HepG2 (cell line): Measurements from ENCODE around the gene TENM3. TPM values are rescaled to one million over a fixed set of nuclear protein-coding genes. Genes with fewer than 3 reads are reported as not detected.

Experiments
- ATAC-seq: fragments of 200-7000 bp; cut with Tn5 transposase; 3 replicates; pipeline ENCODE4 v1.9.1; 2020; ENCODE audit warnings: mild to moderate bottlenecking, moderate library complexity
- BruUV-seq: library from RNA; stranded (reverse); fragments of 400-500 nt; replicated peaks from 2 replicates; lab custom pipeline; 2021; lab: Mats Ljungman, UMichigan
- CTCF ChIA-PET: fragments of 300-600 bp; formaldehyde crosslinking; extraction: SDS; loops from one replicate; lab custom pipeline; 2021; ENCODE audit warnings: low total read pairs, inconsistent platforms, low intra/inter-chr PET ratio; lab: Yijun Ruan, JAX
- POLR2A ChIA-PET: fragments of 350-600 bp; sonication (Branson Sonifier 250); formaldehyde crosslinking; loops from one replicate; lab custom pipeline; 2020; ENCODE audit warnings: antibody characterized with exemption, inconsistent platforms; lab: Yijun Ruan, JAX
- DNase-seq: peaks from one replicate; pipeline ENCODE4 v3.0.0-alpha.2; 2015; ENCODE audit warnings: low spot score
- FAIRE-seq: peaks from 3 replicates; lab custom pipeline; 2011; peaks lifted over from hg19 to GRCh38; lab: Jason Lieb, UNC
- H2AFZ ChIP-seq: one replicate; pipeline ENCODE4 v1.6.1; 2011; ENCODE audit warnings: low read length, inconsistent platforms
- H3K27ac ChIP-seq: fragments of 300-600 bp; 3 replicates; pipeline ENCODE4 v1.8.0; 2011; ENCODE audit warnings: mixed run types, mild to moderate bottlenecking, mixed read lengths, low read length, inconsistent platforms; ENCODE audit not compliant: insufficient read depth; ENCODE audit errors: extremely low read length
- H3K27me3 ChIP-seq, 2 experiments: fragments of 200-600 bp in 1 of 2; 2 replicates in 1 of 2; 3 replicates in 1 of 2; pipeline versions ENCODE4 v1.6.0 to v1.8.0; 2011; ENCODE audit warnings: low read length in 2 of 2, mild to moderate bottlenecking in 2 of 2, moderate library complexity in 2 of 2, inconsistent platforms in 1 of 2; ENCODE audit not compliant: insufficient read depth in 2 of 2, control insufficient read depth in 1 of 2
- H3K36me3 ChIP-seq, 2 experiments: fragments of 200-600 bp in 1 of 2; replicated peaks in 1 of 2; 2 replicates in 1 of 2; 3 replicates in 1 of 2; pipeline versions ENCODE4 v1.5.1 to v1.8.0; 2011; ENCODE audit warnings: low read length in 2 of 2, inconsistent platforms in 1 of 2; ENCODE audit not compliant: insufficient read depth in 2 of 2, control insufficient read depth in 1 of 2
- H3K4me1 ChIP-seq: 2 replicates; pipeline ENCODE4 v1.5.1; 2012; ENCODE audit warnings: low read length, inconsistent platforms; ENCODE audit not compliant: insufficient read depth
- H3K4me2 ChIP-seq: 2 replicates; pipeline ENCODE4 v1.6.0; 2011; ENCODE audit warnings: low read depth, low read length, inconsistent platforms
- H3K4me3 ChIP-seq, 3 experiments: fragments of 200-600 bp in 1 of 3; sonication (generic), shearing (Covaris generic) in 1 of 3; replicated peaks in 1 of 3; 2 replicates each; pipeline ENCODE4 v1.5.1; 2011 to 2016; ENCODE audit warnings: low read length in 3 of 3, inconsistent platforms in 2 of 3, low read depth in 2 of 3, mild to moderate bottlenecking in 2 of 3, control low read depth in 1 of 3, mixed read lengths in 1 of 3; ENCODE audit not compliant: insufficient read depth in 1 of 3
- H3K79me2 ChIP-seq: one replicate; pipeline ENCODE4 v1.6.1; 2011; ENCODE audit warnings: low read length, inconsistent platforms; ENCODE audit not compliant: insufficient read depth
- H3K9ac ChIP-seq: 2 replicates; pipeline ENCODE4 v1.6.0; 2011; ENCODE audit warnings: mild to moderate bottlenecking, low read depth, low read length, inconsistent platforms; ENCODE audit not compliant: insufficient read depth
- H3K9me3 ChIP-seq: 2 replicates; pipeline ENCODE4 v1.5.1; 2012; ENCODE audit warnings: mild to moderate bottlenecking, low read length
- H4K20me1 ChIP-seq: 2 replicates; pipeline ENCODE4 v1.6.0; 2011; ENCODE audit warnings: inconsistent platforms, mild to moderate bottlenecking, low read length, moderate library complexity; ENCODE audit not compliant: insufficient read depth
- HOXA3 ChIP-seq: sonication (generic); formaldehyde crosslinking; IDR thresholded peaks from 2 replicates; pipeline ENCODE4 v1.5.0; 2020; ENCODE audit warnings: missing genetic modification reagents
- MAFF ChIP-seq: IDR thresholded peaks from 2 replicates; pipeline ENCODE4 v1.6.1; 2011; ENCODE audit warnings: low read depth, low read length, improper control_type of control experiment
- MAFK ChIP-seq, 2 experiments: IDR thresholded peaks in 1 of 2; conservative IDR thresholded peaks in 1 of 2; 2 replicates each; pipeline ENCODE4 v1.6.1; 2011; ENCODE audit warnings: improper control_type of control experiment in 2 of 2, low read length in 2 of 2
- NFE2L2 ChIP-seq: fragments of 150-350 bp; IDR thresholded peaks from 2 replicates; pipeline ENCODE4 v1.6.1; 2014; ENCODE audit warnings: low read length
- SKI ChIP-seq: fragments of 450-650 bp; IDR thresholded peaks from one replicate; pipeline ENCODE4 v1.6.1; 2018; ENCODE audit warnings: mild to moderate bottlenecking; ENCODE audit not compliant: partially characterized antibody
- ZBTB42 ChIP-seq: sonication (generic); formaldehyde crosslinking; IDR thresholded peaks from 2 replicates; pipeline ENCODE4 v1.5.0; 2020; ENCODE audit warnings: mild to moderate bottlenecking, missing genetic modification reagents
- ZNF383 ChIP-seq: sonication (generic); formaldehyde crosslinking; IDR thresholded peaks from 2 replicates; pipeline ENCODE4 v1.4.0; 2020; ENCODE audit warnings: missing genetic modification reagents, mild to moderate bottlenecking, borderline replicate concordance
- WGBS: methylation state at CpG from one replicate; pipeline ENCODE4 v1.1.6; 2017; ENCODE audit warnings: low lambda C conversion rate; 5-methylcytosine and 5-hydroxymethylcytosine counted together
- in situ Hi-C: cut with HindIII; loops from 2 replicates; pipeline ENCODE4 v1.10.0; 2017; ENCODE audit warnings: low pct_unique_long_range_greater_than_20kb; ENCODE audit not compliant: extremely low pct_ligation_motif_present
- intact Hi-C: fragments of 100-400 bp; cut with micrococcal nuclease; formaldehyde crosslinking; loops from one replicate; pipeline ENCODE4 v1.10.0; 2022; ENCODE audit not compliant: unreplicated experiment
- polyA plus RNA-seq, 8 experiments: library from polyadenylated mRNA; depleted of rRNA in 3 of 8; stranded (reverse) in 7 of 8; unstranded in 1 of 8; fragments of >200 nt; fragmentation: Illumina TruSeq in 4 of 8; extraction: Trizol in 4 of 8; gene quantifications; 2 replicates each; pipeline versions ENCODE4 v1.2.1 to v1.2.3, GENCODE V29; 2011 to 2016; ENCODE audit warnings: low read depth in 4 of 8, missing spikeins in 1 of 8, mixed read lengths in 1 of 8; ENCODE audit not compliant: insufficient read depth in 1 of 8
- total RNA-seq, 5 experiments: library from RNA; depleted of rRNA; stranded (reverse); fragments of >200 nt; fragmentation: Illumina TruSeq; extraction: Trizol; gene quantifications; 2 replicates each; pipeline ENCODE4 v1.2.3, GENCODE V29; 2016; ENCODE audit warnings: low read depth in 1 of 5
- TF ChIP-seq, protein P1 (sequence below): sonication (generic); formaldehyde crosslinking; IDR thresholded peaks from 2 replicates; pipeline ENCODE4 v1.4.0; 2020; ENCODE audit warnings: missing genetic modification reagents, borderline replicate concordance
- TF ChIP-seq, protein P2 (sequence below): sonication (generic); formaldehyde crosslinking; IDR thresholded peaks from 2 replicates; pipeline ENCODE4 v1.4.0; 2020; ENCODE audit warnings: mild to moderate bottlenecking, low read depth, missing genetic modification reagents
- TF ChIP-seq, protein P3 (sequence below): sonication (generic); formaldehyde crosslinking; IDR thresholded peaks from 2 replicates; pipeline ENCODE4 v1.5.0; 2020; ENCODE audit warnings: missing genetic modification reagents

The TENM3 gene
- total and polyA plus RNA-seq, 2 of the 13 experiments (the other 11 are each of a cell fraction or from before 2014, with no cell fraction given), result 0.04 TPM; not detected in 1

DNA sequence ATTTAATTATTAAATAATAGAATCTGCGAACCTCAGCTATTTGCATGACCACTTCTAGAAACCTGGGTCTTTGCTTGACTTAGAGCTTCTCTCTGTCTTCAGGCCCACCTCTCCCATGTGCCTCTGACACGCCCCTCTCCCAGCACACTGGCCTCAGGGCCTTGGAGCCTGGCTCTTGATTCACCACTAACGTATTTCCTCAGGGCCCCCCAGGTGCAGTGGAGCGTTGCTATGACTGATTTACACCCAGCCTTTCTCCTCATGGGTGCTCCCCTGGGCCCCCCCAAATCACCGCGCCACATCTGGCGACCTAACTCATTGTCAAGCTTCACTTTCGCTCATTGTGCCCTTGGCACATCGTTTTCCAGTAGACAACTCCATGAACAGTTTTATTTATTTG, 37.9 kb upstream of the TENM3 start:
- H3K9ac ChIP-seq, result no peak overlapping the region
- no peak overlapping the region for H3K27ac ChIP-seq
- POLR2A ChIA-PET, result no interaction called here
- DNase-seq (no peak), ATAC-seq (no peak), FAIRE-seq (no peak)
- peak; percentile 8; the same call in 1 of the 2 replicates for TF ChIP-seq MAFF
- TF ChIP-seq MAFK (conservative IDR thresholded peaks at IDR 0.05 in 1 of 2, IDR thresholded peaks at IDR 0.05 in 1 of 2; ENCODE audit: low read length in 2 of 2), result peak in 1 of 2 experiments; percentile 19; a peak in 2 of 4 replicates
- TF ChIP-seq ZBTB42 (CRISPR knock-in tag), result no peak
- in situ Hi-C loops (no loop called here), intact Hi-C loops (no loop called here)
- no peaks in the 10 kb centered on the region for H3K79me2 ChIP-seq
- H4K20me1 ChIP-seq, result no peaks in the 10 kb centered on the region
- H3K4me3 ChIP-seq, result no peak overlapping the region
- no peak overlapping the region for H2AFZ ChIP-seq
- no peaks in the 10 kb centered on the region for H3K9me3 ChIP-seq
- 0 out of 5 replicates have a peak, but pooled peaks cover 0 to 2% of the 10 kb centered on the region in 2 experiments for H3K27me3 ChIP-seq
- no peak overlapping the region for H3K4me2 ChIP-seq
- no TSS peak for BruUV-seq
- H3K4me1 ChIP-seq, result no peaks in the 10 kb centered on the region
- H3K36me3 ChIP-seq, result no peaks in the 10 kb centered on the region
- WGBS, result 20% methylated on average over 9 of the region's 9 CpGs
- CTCF ChIA-PET, result no interaction called here

DNA sequence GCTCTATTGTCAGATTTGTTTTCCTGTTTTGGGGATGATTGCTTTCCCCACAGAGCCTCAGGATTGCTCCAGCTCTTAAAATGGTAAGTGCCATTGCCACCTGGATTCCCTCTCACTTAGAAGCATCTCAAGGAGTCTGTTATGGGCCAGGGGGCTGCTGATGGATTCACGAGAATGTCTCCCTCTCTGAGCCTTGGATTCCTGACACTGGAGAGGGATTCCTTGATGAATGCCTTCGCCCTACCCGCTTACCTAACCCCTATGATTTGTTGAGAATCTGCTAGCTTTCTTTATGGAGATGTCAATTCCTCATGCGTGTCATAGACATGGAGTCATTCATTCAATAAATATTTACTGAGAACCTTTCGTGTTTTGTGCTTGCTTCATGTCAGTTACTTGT, 36.9 kb upstream of the TENM3 start:
- ChIA-PET POLR2A (no interaction called here), CTCF (no interaction called here)
- Histone ChIP-seq H3K9me3 (no peaks in the 10 kb centered on the region), H3K36me3 (no peaks in the 10 kb centered on the region), H4K20me1 (no peaks in the 10 kb centered on the region), H3K4me2 (no peak overlapping the region), H3K27ac (no peak overlapping the region), H2AFZ (no peak overlapping the region), H3K79me2 (no peaks in the 10 kb centered on the region), H3K4me3 (no peak overlapping the region), H3K9ac (no peak overlapping the region), H3K4me1 (no peaks in the 10 kb centered on the region), H3K27me3 (0 out of 5 replicates have a peak, but pooled peaks cover 0 to 1% of the 10 kb centered on the region in 2 experiments)
- DNase-seq (no peak), ATAC-seq (no peak), FAIRE-seq (no peak)
- intact Hi-C loops (no loop called here), in situ Hi-C loops (no loop called here)
- WGBS, result 31% methylated on average over 2 of the region's 5 CpGs
- BruUV-seq, result no TSS peak
- TF ChIP-seq HOXA3 (CRISPR knock-in tag) (no peak), SKI (no peak), NFE2L2 (no peak), ZNF383 (no peak)
- TF ChIP-seq, protein P1, sequence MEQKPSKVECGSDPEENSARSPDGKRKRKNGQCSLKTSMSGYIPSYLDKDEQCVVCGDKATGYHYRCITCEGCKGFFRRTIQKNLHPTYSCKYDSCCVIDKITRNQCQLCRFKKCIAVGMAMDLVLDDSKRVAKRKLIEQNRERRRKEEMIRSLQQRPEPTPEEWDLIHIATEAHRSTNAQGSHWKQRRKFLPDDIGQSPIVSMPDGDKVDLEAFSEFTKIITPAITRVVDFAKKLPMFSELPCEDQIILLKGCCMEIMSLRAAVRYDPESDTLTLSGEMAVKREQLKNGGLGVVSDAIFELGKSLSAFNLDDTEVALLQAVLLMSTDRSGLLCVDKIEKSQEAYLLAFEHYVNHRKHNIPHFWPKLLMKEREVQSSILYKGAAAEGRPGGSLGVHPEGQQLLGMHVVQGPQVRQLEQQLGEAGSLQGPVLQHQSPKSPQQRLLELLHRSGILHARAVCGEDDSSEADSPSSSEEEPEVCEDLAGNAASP, result no peak
- TF ChIP-seq, protein P2, sequence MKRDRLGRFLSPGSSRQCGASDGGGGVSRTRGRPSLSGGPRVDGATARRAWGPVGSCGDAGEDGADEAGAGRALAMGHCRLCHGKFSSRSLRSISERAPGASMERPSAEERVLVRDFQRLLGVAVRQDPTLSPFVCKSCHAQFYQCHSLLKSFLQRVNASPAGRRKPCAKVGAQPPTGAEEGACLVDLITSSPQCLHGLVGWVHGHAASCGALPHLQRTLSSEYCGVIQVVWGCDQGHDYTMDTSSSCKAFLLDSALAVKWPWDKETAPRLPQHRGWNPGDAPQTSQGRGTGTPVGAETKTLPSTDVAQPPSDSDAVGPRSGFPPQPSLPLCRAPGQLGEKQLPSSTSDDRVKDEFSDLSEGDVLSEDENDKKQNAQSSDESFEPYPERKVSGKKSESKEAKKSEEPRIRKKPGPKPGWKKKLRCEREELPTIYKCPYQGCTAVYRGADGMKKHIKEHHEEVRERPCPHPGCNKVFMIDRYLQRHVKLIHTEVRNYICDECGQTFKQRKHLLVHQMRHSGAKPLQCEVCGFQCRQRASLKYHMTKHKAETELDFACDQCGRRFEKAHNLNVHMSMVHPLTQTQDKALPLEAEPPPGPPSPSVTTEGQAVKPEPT, result no peak
- TF ChIP-seq, protein P3, sequence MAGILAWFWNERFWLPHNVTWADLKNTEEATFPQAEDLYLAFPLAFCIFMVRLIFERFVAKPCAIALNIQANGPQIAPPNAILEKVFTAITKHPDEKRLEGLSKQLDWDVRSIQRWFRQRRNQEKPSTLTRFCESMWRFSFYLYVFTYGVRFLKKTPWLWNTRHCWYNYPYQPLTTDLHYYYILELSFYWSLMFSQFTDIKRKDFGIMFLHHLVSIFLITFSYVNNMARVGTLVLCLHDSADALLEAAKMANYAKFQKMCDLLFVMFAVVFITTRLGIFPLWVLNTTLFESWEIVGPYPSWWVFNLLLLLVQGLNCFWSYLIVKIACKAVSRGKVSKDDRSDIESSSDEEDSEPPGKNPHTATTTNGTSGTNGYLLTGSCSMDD (CRISPR knock-in tag), result no peak
